GM20000 (cell line): ENCODE measurements around the gene BFSP2.

Experiments used
- DNase-seq: peaks from one replicate; pipeline ENCODE4 v3.0.0; 2012; ENCODE audit warnings: low spot score
- CTCF ChIP-seq: IDR thresholded peaks from 2 replicates; pipeline ENCODE4 v1.5.1; 2012; ENCODE audit warnings: mild to moderate bottlenecking, control low read depth; ENCODE audit errors: extremely low read depth, missing control alignments

Gene BFSP2

GRCh38 chr3:133400006-133400515 is at the start of gene BFSP2:
TSS of gene BFSP2 (plus strand) at chr3:133400056. CDS start at chr3:133400084, 28 bp downstream.
- DNase-seq = no peak
- no peak for TF ChIP-seq CTCF

GRCh38 chr3:133354721-133355120 is 45.1 kb upstream of the BFSP2 start:
- TF ChIP-seq CTCF = no peak
- DNase-seq = no peak

- no peak for TF ChIP-seq CTCF
Observed at GRCh38 chr3:133360476-133360875, 39.4 kb upstream of the BFSP2 start.

GRCh38 chr3:133361011-133361410 is 38.8 kb upstream of the BFSP2 start:
- DNase-seq = no peak
- no peak for TF ChIP-seq CTCF

More at GRCh38 chr3:133360476-133360875, 39.4 kb upstream of the BFSP2 start:
- DNase-seq = no peak

GRCh38 chr3:133361435-133361834 is 38.4 kb upstream of the BFSP2 start:
- TF ChIP-seq CTCF = no peak

GRCh38 chr3:133362539-133362938 is 37.3 kb upstream of the BFSP2 start:
- no peak for DNase-seq
- TF ChIP-seq CTCF = no peak

More at GRCh38 chr3:133361435-133361834, 38.4 kb upstream of the BFSP2 start:
- DNase-seq = no peak

GRCh38 chr3:133364704-133365103 is 35.2 kb upstream of the BFSP2 start:
- DNase-seq = no peak
- TF ChIP-seq CTCF = no peak
